SH-SY5Y (cell line): ENCODE data around the gene BCAP31.

Experiments used
- GATA2 ChIP-seq: IDR thresholded peaks from 2 replicates; pipeline ENCODE4 v1.6.1; 2011; ENCODE audit warnings: mild to moderate bottlenecking, low read depth, low read length
- GATA3 ChIP-seq: IDR thresholded peaks from 2 replicates; pipeline ENCODE4 v1.6.1; 2011; ENCODE audit warnings: low read depth, mild to moderate bottlenecking, low read length, moderate library complexity

The BCAP31 gene

GRCh38 chrX:153673428-153674218 is 50.6 kb downstream of the BCAP31 start, which contains the start of gene PNCK:
Gene PNCK, minus strand, starts transcription at chrX:153673813. Its CDS starts 737 bp downstream, at chrX:153673076.
- TF ChIP-seq GATA3 (no peak), GATA2 (no peak)

GRCh38 chrX:153672531-153673427 is 51.4 kb downstream of the BCAP31 start:
- TF ChIP-seq GATA3 (no peak), GATA2 (no peak)

GRCh38 chrX:153671589-153672530 is 52.3 kb downstream of the BCAP31 start:
- TF ChIP-seq GATA2 (no peak), GATA3 (no peak)

- TF ChIP-seq GATA3 (no peak), GATA2 (no peak)
Observed at GRCh38 chrX:153670748-153671588, 53.2 kb downstream of the BCAP31 start.

- TF ChIP-seq GATA2 (no peak), GATA3 (no peak)
Observed at GRCh38 chrX:153669901-153670731, 54.1 kb downstream of the BCAP31 start.

GRCh38 chrX:153669174-153669890 is 54.9 kb downstream of the BCAP31 start:
- no peak for TF ChIP-seq GATA3
- TF ChIP-seq GATA2, result no peak

- TF ChIP-seq GATA2 (no peak), GATA3 (no peak)
Observed at GRCh38 chrX:153668423-153669173, 55.6 kb downstream of the BCAP31 start.

- TF ChIP-seq GATA2 (no peak), GATA3 (no peak)
Observed at GRCh38 chrX:153667956-153668396, 56.2 kb downstream of the BCAP31 start.

GRCh38 chrX:153667281-153667955 is 56.8 kb downstream of the BCAP31 start:
- no peak for TF ChIP-seq GATA2
- TF ChIP-seq GATA3, result no peak

GRCh38 chrX:153665726-153666306 is 58.4 kb downstream of the BCAP31 start:
- TF ChIP-seq GATA3 (no peak), GATA2 (no peak)
